Stimulated activated naive CD4-positive, alpha-beta T cell (primary cell): Measurements from ENCODE around the gene CFAP97D2.
"Not testable (repeated sequence)": the region's sequence is repeated elsewhere in the genome, so short reads cannot be mapped to it uniquely, and the experiment has no call there.

Source experiments
- DNase-seq, 6 experiments: peaks; one replicate each; lab custom pipeline; 2025; lab: John Stamatoyannopoulos, UW

The CFAP97D2 gene

DNA sequence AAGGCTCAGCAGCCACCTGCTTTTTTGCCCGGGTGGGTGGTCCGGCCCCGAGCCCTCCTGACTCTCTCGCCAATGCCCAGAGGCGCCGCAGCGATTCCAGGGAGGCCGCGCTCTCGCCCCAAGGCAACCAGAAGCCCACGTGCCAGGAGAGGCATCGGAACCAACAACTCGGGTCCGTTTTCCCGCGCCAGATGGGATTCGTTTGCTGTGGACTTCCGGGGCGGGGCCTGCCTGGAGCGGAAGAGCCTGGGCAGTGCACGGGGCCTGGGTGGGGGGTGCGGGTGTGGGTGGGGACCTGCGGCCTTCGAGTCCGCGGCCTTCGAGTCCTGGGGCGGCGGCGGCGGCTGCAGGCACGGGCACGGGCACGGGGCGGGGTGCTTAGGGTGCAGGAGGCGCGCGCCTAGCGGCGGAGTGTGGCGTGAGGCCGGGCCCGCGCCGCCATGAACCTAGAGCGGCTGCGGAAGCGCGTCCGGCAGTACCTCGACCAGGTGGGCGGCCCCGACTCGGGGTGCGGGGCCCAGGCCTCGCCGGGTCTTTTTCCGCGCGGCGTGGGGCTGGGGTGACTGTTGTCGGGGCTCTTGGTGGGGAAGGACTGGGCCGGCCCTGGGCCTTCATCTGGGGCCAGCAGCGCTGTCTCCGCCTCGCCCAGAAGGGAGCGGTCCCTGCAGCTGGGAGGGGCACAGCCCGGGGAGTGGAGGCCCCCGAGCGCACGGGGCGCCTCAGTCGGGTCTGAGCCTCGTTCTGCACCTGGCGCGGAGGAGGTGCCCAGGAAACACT, 55.8 kb downstream of the CFAP97D2 start, which contains the start of gene CDC16:
TSS of gene CDC16 (plus strand) at position 253 of the 777 bp plus-strand sequence. CDS start at position 441, 188 bp downstream.
- peak; percentile 58 to 82 (median 70) for DNase-seq

DNA sequence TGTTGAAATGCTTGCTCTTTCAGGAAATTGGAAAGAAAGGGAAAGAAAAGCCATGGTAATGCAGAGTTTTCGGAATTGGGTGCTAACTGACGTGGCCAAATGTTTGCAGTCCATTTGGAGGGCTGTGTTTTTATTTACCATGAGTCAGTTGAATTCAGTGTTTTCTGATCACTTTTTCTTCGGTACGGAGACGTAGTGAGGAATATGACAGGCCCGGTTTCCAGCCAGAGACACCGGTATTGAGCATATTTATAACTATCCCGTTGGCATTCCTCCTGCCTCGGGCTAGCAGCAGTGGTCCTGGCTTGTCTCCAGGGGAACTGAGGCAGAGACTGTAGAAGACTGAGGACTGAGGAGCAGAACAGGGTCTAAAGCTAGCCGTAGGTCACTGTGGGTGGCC, 56.6 kb downstream of the CFAP97D2 start:
- DNase-seq, result no peak

DNA sequence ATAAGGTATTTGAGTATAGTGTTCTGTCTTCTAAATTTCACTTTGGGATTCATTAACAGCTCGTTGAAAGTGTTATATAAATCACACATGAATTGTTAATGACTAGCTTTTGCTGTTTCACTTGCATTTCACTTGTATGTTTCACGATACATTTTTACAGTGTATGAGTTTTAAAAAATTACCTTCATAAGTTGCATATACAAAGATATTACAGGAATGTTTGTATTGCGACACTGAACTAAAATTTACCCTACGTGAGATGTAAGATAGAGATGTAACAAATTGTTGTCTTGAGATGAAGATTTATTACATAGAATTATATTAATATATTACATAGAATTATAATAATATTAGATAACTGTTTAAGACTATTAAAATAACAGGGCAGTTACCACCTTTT, 57.2 kb downstream of the CFAP97D2 start:
- no peak for DNase-seq

DNA sequence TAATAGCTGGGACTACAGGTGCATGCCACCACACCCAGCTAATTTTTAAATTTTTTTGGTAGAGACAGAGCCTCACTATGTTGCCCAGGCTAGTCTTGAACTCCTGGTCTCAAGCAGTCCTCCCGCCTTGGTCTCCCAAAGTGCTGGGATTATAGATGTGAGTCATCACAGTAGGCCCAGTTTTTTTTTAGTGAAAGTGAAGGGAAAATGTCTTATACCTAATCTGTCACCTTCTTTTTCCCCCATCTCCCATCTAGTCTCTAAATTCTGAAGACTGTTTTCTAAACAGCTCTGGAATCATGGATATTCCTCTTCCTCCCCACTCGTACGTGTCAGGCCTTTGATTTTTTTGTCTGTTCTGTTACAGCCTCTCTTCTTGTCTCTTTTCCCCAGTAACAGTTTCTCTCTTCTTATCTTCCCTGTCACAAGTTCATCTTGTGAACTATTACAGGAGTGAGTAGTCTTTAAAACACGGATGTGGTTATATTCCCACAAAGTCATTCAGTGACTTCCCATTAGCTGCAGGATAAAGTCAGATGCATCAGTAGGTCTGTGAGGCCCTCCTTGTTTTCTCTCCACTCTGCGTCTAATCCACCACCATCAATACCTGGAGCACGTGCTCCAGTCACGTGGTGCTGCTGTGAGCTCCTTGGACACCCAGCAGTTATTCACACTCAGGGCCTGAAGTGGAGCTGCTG, 58.5 kb downstream of the CFAP97D2 start:
- no peak for DNase-seq

DNA sequence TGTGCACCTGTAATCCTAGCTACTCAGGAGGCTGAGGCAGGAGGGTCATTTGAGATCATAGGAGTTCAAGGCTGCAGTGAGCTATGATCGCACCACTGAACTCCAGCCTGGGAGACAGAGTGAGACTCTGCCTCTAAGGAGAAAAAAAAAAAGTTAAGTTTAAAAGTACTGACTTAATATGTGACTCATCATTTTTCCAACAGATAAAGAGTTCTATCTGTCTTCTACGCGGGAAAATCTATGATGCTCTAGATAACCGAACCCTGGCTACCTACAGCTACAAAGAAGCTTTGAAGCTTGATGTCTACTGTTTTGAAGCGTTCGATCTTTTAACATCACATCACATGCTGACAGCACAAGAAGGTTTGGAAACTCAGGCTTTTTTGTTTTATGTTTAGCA, 62.9 kb downstream of the CFAP97D2 start:
- DNase-seq, result no peak

DNA sequence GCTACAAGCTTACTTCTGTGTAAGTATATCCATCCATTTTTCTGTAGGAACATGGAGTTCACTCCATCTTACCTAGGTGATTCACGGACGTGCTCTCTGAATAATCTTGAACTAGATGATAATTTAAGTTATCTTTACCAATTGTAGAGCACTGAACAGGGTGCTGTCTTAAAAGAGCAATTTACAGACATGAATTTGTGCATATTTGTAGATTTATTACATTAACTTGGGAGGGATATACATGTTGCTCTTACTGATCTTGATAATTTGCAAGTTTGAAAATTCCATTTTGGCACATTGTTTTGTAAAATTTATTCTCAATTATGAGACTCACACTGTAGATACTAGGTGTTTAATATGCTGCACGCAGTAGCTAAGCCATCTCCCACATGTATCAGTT, 64.9 kb downstream of the CFAP97D2 start:
- DNase-seq, result no peak

DNA sequence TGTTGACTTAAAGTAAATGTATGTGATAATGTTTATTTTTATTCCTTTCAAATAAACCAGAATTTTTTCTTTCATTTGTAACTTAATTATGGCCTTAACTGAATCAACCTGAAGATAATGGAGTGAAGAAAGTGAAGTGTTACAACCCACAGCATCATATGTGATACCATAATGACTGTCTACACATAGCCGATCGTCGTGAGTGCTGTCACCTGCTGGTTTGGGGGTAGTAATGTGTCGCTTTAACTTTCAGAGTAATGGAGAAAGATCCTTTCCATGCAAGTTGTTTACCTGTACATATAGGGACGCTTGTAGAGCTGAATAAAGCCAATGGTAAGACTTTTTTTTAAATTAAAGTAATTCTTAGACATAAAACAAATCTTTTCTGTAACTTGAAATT, 65.6 kb downstream of the CFAP97D2 start:
- no peak for DNase-seq

DNA sequence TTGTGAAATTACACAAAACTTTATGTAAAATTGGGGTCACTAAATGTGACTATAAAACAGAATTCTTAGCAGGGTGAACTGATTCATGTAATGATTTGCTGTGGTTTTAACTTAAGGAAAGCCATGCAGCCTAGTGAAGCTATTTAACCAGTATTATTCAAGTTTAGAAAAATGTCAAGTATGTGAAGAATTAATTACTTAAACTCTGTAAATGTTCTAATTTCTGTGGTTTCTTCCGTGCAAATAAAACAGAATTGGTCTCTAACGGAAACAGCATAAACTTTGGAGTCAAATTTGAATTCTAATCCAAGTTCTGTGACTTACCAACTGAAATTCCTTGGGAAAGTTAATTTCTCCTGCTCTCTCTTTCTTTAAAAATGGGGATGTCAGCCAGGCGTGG, 69.0 kb downstream of the CFAP97D2 start:
- DNase-seq, result no peak

DNA sequence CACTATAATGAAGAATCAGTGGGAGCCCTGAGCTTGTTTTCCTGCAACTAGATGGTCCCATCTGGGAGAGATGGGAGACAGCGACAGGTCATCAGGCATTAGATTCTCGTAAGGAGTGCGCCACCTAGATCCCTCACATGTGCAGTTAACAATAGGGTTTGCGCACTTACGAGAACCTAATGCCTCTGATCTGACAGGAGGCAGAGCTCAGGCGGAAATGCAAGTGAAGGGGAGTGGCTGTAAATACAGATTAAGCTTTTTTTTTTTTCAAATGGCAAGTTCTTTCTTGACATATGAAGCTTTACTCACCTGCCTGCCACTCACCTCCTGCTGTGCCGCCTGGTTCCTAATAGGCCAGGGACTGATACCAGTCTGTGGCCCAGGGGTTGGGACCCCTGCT, 70.0 kb downstream of the CFAP97D2 start:
- DNase-seq, result no peak

DNA sequence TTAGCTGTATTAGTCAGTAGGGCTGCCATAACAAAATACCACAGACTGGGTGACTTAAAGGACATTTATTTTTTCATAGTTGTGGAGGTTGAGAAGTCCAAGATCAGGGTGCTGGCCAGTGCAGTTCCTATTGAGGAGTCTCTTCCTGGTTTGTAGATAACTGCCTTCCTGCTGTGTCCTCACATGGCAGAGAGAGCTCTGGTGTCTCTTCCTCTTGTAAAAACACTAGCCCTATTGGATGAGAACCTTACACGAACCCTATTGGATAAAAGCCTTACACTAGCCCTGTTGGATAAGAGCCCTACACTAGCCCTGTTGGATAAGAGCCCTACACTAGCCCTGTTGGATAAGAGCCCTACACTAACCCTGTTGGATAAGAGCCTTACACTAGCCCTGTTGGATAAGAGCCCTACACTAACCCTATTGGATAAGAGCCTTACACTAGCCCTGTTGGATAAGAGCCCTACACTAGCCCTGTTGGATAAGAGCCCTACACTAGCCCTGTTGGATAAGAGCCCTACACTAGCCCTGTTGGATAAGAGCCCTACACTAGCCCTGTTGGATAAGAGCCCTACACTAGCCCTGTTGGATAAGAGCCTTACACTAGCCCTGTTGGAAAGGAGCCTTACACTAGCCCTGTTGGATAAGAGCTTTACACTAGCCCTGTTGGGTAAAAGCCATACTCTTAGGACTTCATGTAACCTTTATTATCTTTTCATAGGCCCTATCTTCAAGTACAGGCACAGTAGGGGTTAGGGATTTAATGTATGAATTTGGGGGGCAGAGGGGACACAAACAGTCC, 72.8 kb downstream of the CFAP97D2 start:
- not testable (repeated sequence) for DNase-seq

DNA sequence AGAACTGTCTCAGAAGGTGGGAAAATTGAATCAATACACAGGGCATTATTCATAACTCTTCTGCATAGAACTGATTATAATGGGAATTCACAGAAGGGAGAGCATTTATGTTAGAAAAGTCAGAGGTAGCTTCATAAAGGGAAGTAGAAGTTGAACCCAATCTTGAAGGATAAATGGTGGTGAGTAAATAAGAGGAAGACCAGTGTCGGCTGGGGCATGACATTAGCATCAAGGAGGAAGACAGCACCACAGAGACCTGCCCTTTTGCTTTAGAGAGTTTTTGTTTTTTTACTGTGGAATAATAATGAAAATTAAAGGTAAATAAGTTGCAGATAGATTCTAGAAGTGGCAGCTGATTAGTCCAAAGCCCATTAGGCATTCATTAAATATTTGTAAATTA, 77.5 kb downstream of the CFAP97D2 start:
- no peak for DNase-seq

DNA sequence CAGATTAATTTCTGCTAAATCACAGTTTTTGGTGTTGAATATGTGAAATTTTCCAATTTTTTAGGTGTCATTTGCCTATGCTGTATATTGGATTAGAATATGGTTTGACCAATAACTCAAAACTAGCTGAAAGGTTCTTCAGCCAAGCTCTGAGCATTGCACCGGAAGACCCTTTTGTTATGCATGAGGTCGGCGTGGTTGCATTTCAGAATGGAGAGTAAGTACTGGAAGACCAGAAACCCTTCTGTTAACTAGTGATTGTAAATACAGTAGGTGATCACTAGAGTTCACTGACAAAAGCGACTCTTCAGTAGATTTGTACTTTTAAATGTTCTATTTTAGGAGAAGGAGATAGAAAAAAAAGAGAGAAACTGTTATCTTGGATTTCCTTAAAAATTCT, 78.0 kb downstream of the CFAP97D2 start:
- DNase-seq, result no peak

DNA sequence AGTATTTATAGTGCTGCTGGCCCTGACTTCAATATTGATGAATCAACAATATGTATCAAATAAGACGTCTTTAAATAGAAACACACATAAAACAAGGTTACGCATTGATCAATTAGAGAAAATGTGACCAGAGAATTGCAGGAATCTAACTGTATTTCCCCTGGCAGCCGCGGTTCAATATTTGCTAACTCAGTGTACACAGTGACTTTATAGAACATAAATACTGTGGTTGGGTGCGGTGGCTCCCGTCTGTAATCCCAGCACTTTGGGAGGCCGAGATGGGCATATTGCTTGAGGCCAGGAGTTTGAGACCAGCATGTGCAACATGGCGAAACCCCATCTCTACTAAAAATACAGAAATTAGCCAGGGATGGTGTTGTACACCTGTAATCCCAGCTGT, 79.5 kb downstream of the CFAP97D2 start:
- no peak for DNase-seq

DNA sequence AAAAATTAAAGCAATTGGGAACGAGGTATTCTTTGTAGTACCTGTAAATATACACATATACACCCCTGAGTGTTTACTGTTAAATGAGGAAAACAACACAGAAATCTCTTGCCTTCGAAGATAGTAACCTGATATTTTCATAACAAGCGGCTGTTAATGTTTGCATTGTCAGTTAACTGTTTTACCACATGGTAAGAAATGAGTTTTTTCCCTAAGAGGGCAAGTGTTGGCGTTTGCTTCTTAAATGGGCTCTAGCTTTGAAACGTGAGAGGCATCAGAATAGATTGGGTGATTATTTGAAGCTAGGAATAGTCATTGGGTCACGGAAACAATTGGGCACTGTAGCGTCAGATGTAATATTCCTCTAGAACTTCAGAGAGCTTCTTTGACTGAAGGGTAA, 80.3 kb downstream of the CFAP97D2 start:
- no peak for DNase-seq

DNA sequence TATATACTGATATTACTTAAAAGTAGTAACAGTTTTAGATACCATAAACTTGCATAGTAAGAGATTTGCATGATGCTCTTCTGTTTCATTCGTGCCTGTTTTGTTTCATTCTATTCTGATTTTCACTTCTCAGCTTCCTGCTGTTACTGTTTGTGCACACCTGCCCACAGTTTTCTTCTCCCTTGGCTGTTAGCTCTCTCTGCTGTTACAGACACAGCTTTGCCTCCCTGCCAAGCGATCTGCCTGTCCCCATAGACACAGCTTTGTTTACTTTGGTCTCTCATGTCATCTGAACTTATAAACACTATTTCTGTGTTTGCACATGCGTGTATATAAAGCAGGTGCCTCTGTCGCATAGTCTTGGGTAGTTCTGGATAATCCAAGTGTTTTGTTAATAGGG, 80.9 kb downstream of the CFAP97D2 start:
- DNase-seq, result no peak

DNA sequence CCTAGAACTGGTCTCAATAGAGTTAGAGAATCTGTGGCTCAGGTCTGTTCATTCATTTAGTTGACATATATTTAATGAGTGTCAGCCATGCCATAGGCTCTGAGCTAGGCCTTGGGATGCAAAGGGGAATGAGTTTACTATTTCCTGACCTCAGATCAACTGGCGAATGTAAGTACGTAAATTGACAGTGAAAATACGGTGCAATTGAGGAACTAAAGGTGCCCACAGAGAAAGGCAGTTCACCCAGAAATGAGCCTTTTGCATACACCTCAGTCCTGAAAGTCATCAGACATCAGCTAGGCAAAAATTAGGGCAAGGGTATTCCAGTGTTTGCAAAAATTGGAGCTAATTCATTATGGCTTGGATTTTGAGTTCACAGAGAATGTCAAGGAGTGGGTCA, 81.8 kb downstream of the CFAP97D2 start:
- no peak for DNase-seq

DNA sequence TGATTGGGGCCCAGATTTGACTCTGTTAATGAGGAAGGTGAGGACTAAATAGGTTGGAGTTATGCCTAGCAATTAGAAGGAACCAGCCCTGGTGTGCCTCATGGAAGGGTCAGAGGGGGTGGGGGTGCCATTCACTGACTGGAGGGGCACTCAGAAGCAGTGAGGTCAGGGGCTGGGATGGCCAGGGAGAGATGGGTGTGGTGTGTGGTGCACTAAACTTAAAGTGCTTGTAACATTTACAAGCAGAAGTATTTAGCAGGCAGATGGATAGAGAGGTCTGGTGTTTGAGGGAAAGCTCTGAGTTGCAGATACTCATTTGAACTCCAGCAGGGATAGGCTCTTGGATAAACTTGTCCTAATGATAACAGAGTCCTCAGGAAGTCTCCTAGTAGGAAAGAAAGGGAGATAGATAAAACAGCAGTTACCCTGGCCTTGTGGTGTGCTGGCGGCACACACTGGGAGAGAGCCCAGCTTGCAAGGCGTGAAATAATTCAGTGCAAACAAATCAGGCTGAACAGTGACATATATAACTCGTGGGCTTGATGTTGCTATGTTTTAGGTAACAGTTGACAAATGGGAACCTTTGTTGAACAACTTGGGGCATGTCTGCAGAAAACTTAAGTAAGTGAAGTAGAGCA, 82.4 kb downstream of the CFAP97D2 start:
- no peak for DNase-seq

DNA sequence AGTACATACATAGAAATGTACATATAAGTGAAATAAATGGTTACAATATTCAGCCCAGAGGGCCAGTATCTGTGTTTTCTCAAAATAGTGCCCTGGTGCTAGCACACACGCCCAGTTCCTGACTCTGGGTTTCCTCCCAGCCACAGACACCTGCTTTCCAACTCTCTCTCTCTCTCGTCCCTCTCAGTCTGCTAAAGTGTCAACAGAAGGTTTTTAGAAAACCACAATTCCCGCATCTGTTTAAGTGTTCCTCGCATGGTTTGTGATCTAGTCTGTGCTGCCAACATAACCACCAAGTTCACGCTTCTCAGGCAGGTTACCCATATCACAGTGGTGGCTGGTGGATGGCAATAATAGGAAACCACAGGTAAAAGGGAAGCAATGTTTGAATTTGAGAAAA, 84.5 kb downstream of the CFAP97D2 start:
- DNase-seq, result no peak

DNA sequence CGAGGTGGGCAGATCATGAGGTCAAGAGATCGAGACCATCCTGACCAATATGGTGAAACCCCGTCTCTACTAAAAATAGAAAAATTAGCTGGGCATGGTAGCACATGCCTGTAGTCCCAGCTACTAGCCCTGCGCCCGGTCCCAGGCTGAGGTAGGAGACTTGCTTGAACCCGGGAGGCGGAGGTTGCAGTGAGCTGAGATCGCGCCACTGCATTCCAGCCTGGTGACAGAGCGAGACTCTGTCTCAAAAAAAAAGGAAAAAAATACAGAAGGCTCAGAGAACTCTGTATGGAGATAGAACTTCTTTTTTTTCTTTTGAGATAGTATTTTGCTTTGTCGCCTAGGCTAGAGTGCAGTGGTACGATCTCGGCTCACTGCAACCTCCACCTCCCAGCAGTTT, 85.3 kb downstream of the CFAP97D2 start:
- DNase-seq, result not testable (repeated sequence)

DNA sequence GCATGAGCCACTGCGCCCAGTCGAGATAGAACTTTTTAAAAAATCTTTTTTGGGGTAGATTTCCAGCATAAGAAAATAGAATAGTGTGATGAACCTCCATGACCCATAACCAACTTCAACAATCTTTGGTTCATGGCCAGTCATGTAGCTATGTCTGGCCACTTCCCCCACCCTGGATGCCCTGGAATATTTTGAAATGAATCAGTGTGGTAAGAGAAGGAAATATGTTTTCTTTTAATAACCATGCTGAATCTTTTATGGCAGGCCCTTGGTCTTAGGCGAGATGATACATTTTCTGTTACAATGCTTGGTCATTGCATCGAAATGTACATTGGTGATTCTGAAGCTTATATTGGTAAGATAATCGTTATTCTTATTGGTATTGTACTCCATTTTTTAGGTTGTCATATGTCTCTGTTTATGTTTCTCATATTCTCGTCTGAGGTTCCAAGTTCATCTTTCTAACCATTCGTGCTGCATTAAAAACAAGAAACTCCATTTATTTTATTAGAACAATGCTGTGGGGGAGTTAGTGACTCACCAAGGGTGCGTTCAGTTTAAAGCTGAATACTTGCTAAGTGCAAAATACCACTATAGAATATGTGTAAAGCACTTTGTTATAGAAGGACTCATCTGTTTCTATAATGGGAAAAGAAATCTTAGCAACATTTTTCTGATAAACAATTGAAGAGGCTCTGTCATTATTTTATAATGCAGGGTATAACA, 86.0 kb downstream of the CFAP97D2 start:
- DNase-seq, result no peak

DNA sequence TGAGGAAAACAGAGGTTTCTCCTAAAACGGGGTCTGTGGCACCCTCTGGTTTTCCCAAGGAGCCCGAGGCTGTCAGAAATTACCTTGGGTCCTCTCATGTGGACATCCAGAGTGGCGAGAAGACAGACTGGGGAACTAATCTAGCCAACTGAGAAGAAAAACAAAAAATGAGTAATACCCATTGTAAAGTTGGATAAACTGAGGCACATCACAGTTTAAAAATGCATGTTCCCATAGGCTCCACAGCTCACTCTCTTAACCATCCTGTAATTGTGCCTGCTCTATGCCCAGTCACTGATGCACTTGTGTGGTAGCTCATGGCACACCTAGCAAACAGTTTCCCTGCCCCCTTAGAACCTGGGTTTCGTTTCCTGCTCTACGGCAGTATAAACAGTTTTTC, 87.2 kb downstream of the CFAP97D2 start:
- DNase-seq, result no peak
